ENCODE data around the gene MKNK2.
"Not testable (repeated sequence)": the region's sequence is repeated elsewhere in the genome, so short reads cannot be mapped to it uniquely, and the experiment has no call there.

Gene MKNK2

GRCh38 chr19:2044709-2045500 lies 6.1 kb downstream of the MKNK2 start:
- no peak for DNase-seq (ENCODE audit: low spot score)

- no peak for DNase-seq (ENCODE audit: low spot score)
These were observed 6.9 kb downstream of the MKNK2 start for GRCh38 chr19:2043961-2044708.

- no peak for DNase-seq (ENCODE audit: low spot score)
These were observed 7.8 kb downstream of the MKNK2 start for GRCh38 chr19:2043251-2043641.

GRCh38 chr19:2042485-2043250 lies 8.4 kb downstream of the MKNK2 start:
- no peak for DNase-seq (ENCODE audit: low spot score)

- peak; percentile 91 for DNase-seq (ENCODE audit: low spot score)
These were observed 9.2 kb downstream of the MKNK2 start for GRCh38 chr19:2041683-2042484.

GRCh38 chr19:2041433-2041682 lies 9.7 kb downstream of the MKNK2 start:
- no peak for DNase-seq (ENCODE audit: low spot score)

GRCh38 chr19:2040647-2041432 lies 10.2 kb downstream of the MKNK2 start:
- no peak for DNase-seq (ENCODE audit: low spot score)

- no peak for DNase-seq (ENCODE audit: low spot score)
These were observed 10.9 kb downstream of the MKNK2 start for GRCh38 chr19:2039959-2040646.

- DNase-seq (ENCODE audit: low spot score) = no peak
These were observed 11.7 kb downstream of the MKNK2 start for GRCh38 chr19:2039089-2039958.

- DNase-seq (ENCODE audit: low spot score) = no peak
These were observed 12.6 kb downstream of the MKNK2 start for GRCh38 chr19:2038284-2039088.

- DNase-seq (ENCODE audit: low spot score) = no peak
These were observed 13.3 kb downstream of the MKNK2 start for GRCh38 chr19:2037651-2038255.

GRCh38 chr19:2036424-2036823 lies 14.6 kb downstream of the MKNK2 start:
- no peak for DNase-seq (ENCODE audit: low spot score)

GRCh38 chr19:2035590-2035991 lies 15.5 kb downstream of the MKNK2 start:
- DNase-seq (ENCODE audit: low spot score) = no peak

- no peak for DNase-seq (ENCODE audit: low spot score)
These were observed 16.1 kb downstream of the MKNK2 start for GRCh38 chr19:2034729-2035589.

- DNase-seq (ENCODE audit: low spot score) = not testable (repeated sequence)
These were observed 16.8 kb downstream of the MKNK2 start for GRCh38 chr19:2034253-2034652.

- DNase-seq (ENCODE audit: low spot score) = no peak
These were observed 17.3 kb downstream of the MKNK2 start for GRCh38 chr19:2033825-2034159.
